ENCODE measurements around the gene G6PC1. TPM values are rescaled to one million over a fixed set of nuclear protein-coding genes. Genes with fewer than 3 reads are reported as not detected.
"Not testable (repeated sequence)": the region's sequence is repeated elsewhere in the genome, so short reads cannot be mapped to it uniquely, and the experiment has no call there.

Gene G6PC1
- total RNA-seq, 1 donor from 2014 or later: not detected

DNA sequence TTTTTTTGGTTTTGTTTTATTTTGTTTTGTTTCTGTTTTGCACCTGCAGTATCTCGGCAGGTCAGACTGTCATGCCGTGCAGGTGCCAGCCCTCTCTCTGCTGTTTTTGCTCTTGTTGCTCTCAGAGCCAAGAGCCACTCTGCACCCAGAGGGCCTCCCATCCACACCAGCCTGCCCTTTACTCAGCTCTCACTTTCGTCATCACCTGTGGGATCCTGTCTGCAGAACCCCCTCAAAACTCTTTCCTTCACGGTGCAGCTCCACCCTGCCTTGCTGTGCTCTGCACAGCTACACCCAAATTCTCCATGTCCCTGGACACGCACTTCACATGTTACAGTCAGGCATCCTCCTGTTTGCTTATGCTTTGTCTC is 47.0 kb upstream of the G6PC1 start:
- TF ChIP-seq CTCF (IDR thresholded peaks at IDR 0.05; ENCODE audit: unreplicated experiment): no peak
- no peaks in the 10 kb centered on the region for H3K4me1 Mint-ChIP-seq (ENCODE audit: low read depth)
- H3K36me3 Mint-ChIP-seq (ENCODE audit: insufficient read depth): no peaks in the 10 kb centered on the region
- no peak overlapping the region for H3K27ac Mint-ChIP-seq
- no peak overlapping the region for H3K4me3 Mint-ChIP-seq (ENCODE audit: low read depth)
- peaks cover 4% of the 10 kb centered on the region for H3K27me3 Mint-ChIP-seq
- DNase-seq (ENCODE audit: low spot score, unreplicated experiment): no peak
- no peaks in the 10 kb centered on the region for H3K9me3 Mint-ChIP-seq (ENCODE audit: low read depth)

DNA sequence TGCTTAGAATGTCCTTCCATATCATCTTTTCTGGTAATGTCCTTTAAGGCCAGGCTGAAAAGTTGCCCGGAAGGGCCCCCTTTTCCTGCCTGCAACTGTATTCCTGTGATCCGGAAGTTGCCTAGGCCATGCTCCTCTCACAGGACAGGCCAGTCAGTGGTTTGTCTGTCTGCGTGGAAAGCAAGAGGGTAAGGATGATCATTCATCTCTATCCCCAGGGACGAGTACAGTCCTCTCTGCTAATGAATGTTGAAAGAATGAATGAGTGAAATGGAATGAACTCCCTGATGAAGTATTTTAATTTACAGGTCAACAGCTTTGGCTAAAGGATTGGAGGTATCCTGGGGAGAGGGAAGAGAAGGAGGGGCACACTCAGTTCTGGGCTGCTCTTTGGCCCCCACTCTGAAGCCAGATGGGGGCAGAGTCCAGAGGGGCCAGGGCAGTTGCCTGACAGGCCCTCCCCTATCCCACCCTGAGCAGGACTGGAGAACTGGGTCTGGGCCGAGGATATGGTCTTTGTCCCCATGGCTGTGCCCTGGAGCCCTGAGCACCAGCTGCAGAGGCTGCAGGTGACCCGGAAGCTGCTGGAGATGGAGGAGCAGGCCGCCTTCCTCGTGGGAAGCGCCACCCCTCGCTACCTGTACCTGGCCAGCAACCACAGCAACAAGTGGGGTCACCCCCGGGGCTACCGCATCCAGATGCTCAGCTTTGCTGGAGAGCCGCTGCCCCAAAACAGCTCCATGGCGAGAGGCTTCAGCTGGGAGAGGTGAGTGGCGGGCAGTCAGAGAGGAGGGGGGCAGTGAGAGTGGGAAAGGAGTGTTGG is 46.4 kb upstream of the G6PC1 start:
- no peak for TF ChIP-seq CTCF (IDR thresholded peaks at IDR 0.05; ENCODE audit: unreplicated experiment)
- Mint-ChIP-seq H3K27me3 (peaks cover 4% of the 10 kb centered on the region), H3K36me3 (ENCODE audit: insufficient read depth) (no peaks in the 10 kb centered on the region), H3K9me3 (ENCODE audit: low read depth) (no peaks in the 10 kb centered on the region), H3K4me1 (ENCODE audit: low read depth) (no peaks in the 10 kb centered on the region), H3K27ac (no peak overlapping the region), H3K4me3 (ENCODE audit: low read depth) (no peak overlapping the region)
- DNase-seq (ENCODE audit: low spot score, unreplicated experiment): no peak

GRCh38 chr17:42855048-42855596 is 45.5 kb upstream of the G6PC1 start:
- Mint-ChIP-seq H3K36me3 (ENCODE audit: insufficient read depth) (no peaks in the 10 kb centered on the region), H3K4me1 (ENCODE audit: low read depth) (no peaks in the 10 kb centered on the region), H3K27ac (no peak overlapping the region), H3K27me3 (peaks cover 4% of the 10 kb centered on the region), H3K9me3 (ENCODE audit: low read depth) (no peaks in the 10 kb centered on the region), H3K4me3 (ENCODE audit: low read depth) (no peak overlapping the region)
- no peak for DNase-seq (ENCODE audit: low spot score, unreplicated experiment)
- no peak for TF ChIP-seq CTCF (IDR thresholded peaks at IDR 0.05; ENCODE audit: unreplicated experiment)

DNA sequence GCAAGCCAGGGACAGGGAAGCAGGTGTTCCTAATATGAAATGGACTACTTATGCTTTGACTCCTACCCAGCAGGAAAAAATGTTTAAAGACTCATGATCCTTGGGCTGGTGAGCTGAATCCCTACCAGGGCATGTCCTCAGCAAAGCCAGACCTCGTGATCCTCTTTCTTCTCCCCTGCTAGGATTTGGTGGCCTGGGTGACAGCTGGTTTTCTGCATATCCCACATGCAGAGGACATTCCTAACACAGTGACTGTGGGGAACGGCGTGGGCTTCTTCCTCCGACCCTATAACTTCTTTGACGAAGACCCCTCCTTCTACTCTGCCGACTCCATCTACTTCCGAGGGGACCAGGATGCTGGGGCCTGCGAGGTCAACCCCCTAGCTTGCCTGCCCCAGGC is 44.5 kb upstream of the G6PC1 start:
- H3K36me3 Mint-ChIP-seq (ENCODE audit: insufficient read depth); H3K27me3 Mint-ChIP-seq; H3K4me3 Mint-ChIP-seq (ENCODE audit: low read depth); H3K4me1 Mint-ChIP-seq (ENCODE audit: low read depth); DNase-seq (ENCODE audit: low spot score, unreplicated experiment); H3K9me3 Mint-ChIP-seq (ENCODE audit: low read depth); H3K27ac Mint-ChIP-seq: not testable (repeated sequence)

GRCh38 chr17:42856516-42856915 is 44.1 kb upstream of the G6PC1 start:
- not testable (repeated sequence) for DNase-seq (ENCODE audit: low spot score, unreplicated experiment); H3K9me3 Mint-ChIP-seq (ENCODE audit: low read depth); H3K4me1 Mint-ChIP-seq (ENCODE audit: low read depth); H3K4me3 Mint-ChIP-seq (ENCODE audit: low read depth); H3K27me3 Mint-ChIP-seq; H3K36me3 Mint-ChIP-seq (ENCODE audit: insufficient read depth); H3K27ac Mint-ChIP-seq

GRCh38 chr17:42857389-42857788 is 43.2 kb upstream of the G6PC1 start:
- no peaks in the 10 kb centered on the region for H3K4me1 Mint-ChIP-seq (ENCODE audit: low read depth)
- no peaks in the 10 kb centered on the region for H3K36me3 Mint-ChIP-seq (ENCODE audit: insufficient read depth)
- H3K4me3 Mint-ChIP-seq (ENCODE audit: low read depth): no peak overlapping the region
- no peak for TF ChIP-seq CTCF (IDR thresholded peaks at IDR 0.05; ENCODE audit: unreplicated experiment)
- no peak for DNase-seq (ENCODE audit: low spot score, unreplicated experiment)
- no peaks in the 10 kb centered on the region for H3K9me3 Mint-ChIP-seq (ENCODE audit: low read depth)
- H3K27ac Mint-ChIP-seq: no peak overlapping the region
- H3K27me3 Mint-ChIP-seq: peaks cover 4% of the 10 kb centered on the region

Data from progenitor cell of endocrine pancreas (in vitro differentiated cells).